ENCODE data around the gene RSAD2. TPM values are rescaled to one million over a fixed set of nuclear protein-coding genes. Genes with fewer than 3 reads are reported as not detected.
"Not testable (repeated sequence)": the region's sequence is repeated elsewhere in the genome, so short reads cannot be mapped to it uniquely, and the experiment has no call there.

Gene RSAD2
- total RNA-seq, 1 donor from 2014 or later = 3.3 TPM

- DNase-seq (ENCODE audit: low spot score in 2 of 2) (no peak), FAIRE-seq (peak; percentile 99)
These were observed 19.6 kb downstream of the RSAD2 start for GRCh38 chr2:6896930-6897759.

GRCh38 chr2:6902581-6902980, 25.0 kb downstream of the RSAD2 start:
- FAIRE-seq; DNase-seq (ENCODE audit: low spot score in 2 of 2): not testable (repeated sequence)

- DNase-seq (ENCODE audit: low spot score in 2 of 2) = no peak
- no peak for FAIRE-seq
These were observed 28.1 kb downstream of the RSAD2 start for GRCh38 chr2:6905668-6906067.

GRCh38 chr2:6906165-6906741, 28.7 kb downstream of the RSAD2 start:
- no peak for FAIRE-seq
- no peak for DNase-seq (ENCODE audit: low spot score in 2 of 2)

- FAIRE-seq (no peak), DNase-seq (ENCODE audit: low spot score in 2 of 2) (no peak)
These were observed 30.7 kb downstream of the RSAD2 start for GRCh38 chr2:6908291-6908690.

GRCh38 chr2:6909431-6910385, 32.1 kb downstream of the RSAD2 start:
- FAIRE-seq (no peak), DNase-seq (ENCODE audit: low spot score in 2 of 2) (no peak)

GRCh38 chr2:6911721-6912120, 34.1 kb downstream of the RSAD2 start:
- DNase-seq (ENCODE audit: low spot score in 2 of 2) (no peak), FAIRE-seq (no peak)

GRCh38 chr2:6913415-6914157, 36.0 kb downstream of the RSAD2 start:
- FAIRE-seq = no peak

GRCh38 chr2:6914828-6915227, 37.3 kb downstream of the RSAD2 start:
- DNase-seq (ENCODE audit: low spot score in 2 of 2) = no peak
- FAIRE-seq = no peak

More at GRCh38 chr2:6913415-6914157, 36.0 kb downstream of the RSAD2 start:
- DNase-seq (ENCODE audit: low spot score in 2 of 2) = no peak

- no peak for FAIRE-seq
- peak in 1 of 2 donors; percentile 67 for DNase-seq (ENCODE audit: low spot score in 2 of 2)
These were observed 37.8 kb downstream of the RSAD2 start for GRCh38 chr2:6915399-6915798.

- no peak for DNase-seq (ENCODE audit: low spot score in 2 of 2)
- FAIRE-seq = no peak
These were observed 38.6 kb downstream of the RSAD2 start for GRCh38 chr2:6916224-6916623.

- no peak for DNase-seq (ENCODE audit: low spot score in 2 of 2)
- no peak for FAIRE-seq
These were observed 39.1 kb downstream of the RSAD2 start for GRCh38 chr2:6916736-6917070.

GRCh38 chr2:6917071-6917760, 39.6 kb downstream of the RSAD2 start, which contains the start of gene RNF144A:
RNF144A (plus strand) TSS chr2:6917412; CDS start chr2:6996927, 79,515 bp downstream.
- DNase-seq (ENCODE audit: low spot score in 2 of 2) (peak; percentile 89 to 94), FAIRE-seq (no peak)

- no peak for DNase-seq (ENCODE audit: low spot score in 2 of 2)
These were observed 40.3 kb downstream of the RSAD2 start for GRCh38 chr2:6917761-6918421.

GRCh38 chr2:6919901-6920742, 42.5 kb downstream of the RSAD2 start:
- DNase-seq (ENCODE audit: low spot score in 2 of 2) (no peak), FAIRE-seq (no peak)

More at GRCh38 chr2:6917761-6918421, 40.3 kb downstream of the RSAD2 start:
- FAIRE-seq = no peak

- DNase-seq (ENCODE audit: low spot score in 2 of 2) (no peak), FAIRE-seq (no peak)
These were observed 43.1 kb downstream of the RSAD2 start for GRCh38 chr2:6920743-6921064.

GRCh38 chr2:6921321-6921922, 43.8 kb downstream of the RSAD2 start:
- FAIRE-seq (no peak), DNase-seq (ENCODE audit: low spot score in 2 of 2) (no peak)

GRCh38 chr2:6922201-6922656, 44.7 kb downstream of the RSAD2 start:
- DNase-seq (ENCODE audit: low spot score in 2 of 2) = no peak
- FAIRE-seq = no peak

Measured in frontal cortex (tissue), 4 donors.